KMS-11 (cell line): ENCODE measurements around the gene OR52E1.

Experiments
- H2AFZ ChIP-seq: fragments of 200-600 bp; sonication (generic); 2 replicates; pipeline ENCODE4 v1.6.1; 2016; ENCODE audit warnings: antibody characterized with exemption, mixed run types, low read depth
- H3K27ac ChIP-seq: fragments of 200-600 bp; sonication (generic); 2 replicates; pipeline ENCODE4 v1.6.1; 2016; ENCODE audit warnings: mild to moderate bottlenecking, mixed run types
- H3K27me3 ChIP-seq: fragments of 200-600 bp; sonication (generic); 2 replicates; pipeline ENCODE4 v1.6.1; 2017; ENCODE audit warnings: mild to moderate bottlenecking, low read depth, mixed run types, moderate library complexity; ENCODE audit not compliant: insufficient read depth
- H3K36me3 ChIP-seq: fragments of 200-600 bp; sonication (generic); 2 replicates; pipeline ENCODE4 v1.6.1; 2017; ENCODE audit warnings: mild to moderate bottlenecking, mixed run types; ENCODE audit not compliant: insufficient read depth
- H3K4me1 ChIP-seq: fragments of 200-600 bp; sonication (generic); 2 replicates; pipeline ENCODE4 v1.6.1; 2016; ENCODE audit warnings: mild to moderate bottlenecking, low read depth, mixed run types; ENCODE audit not compliant: poor library complexity, severe bottlenecking
- H3K4me2 ChIP-seq: fragments of 200-600 bp; sonication (generic); 2 replicates; pipeline ENCODE4 v1.7.0; 2016; ENCODE audit warnings: mild to moderate bottlenecking, mixed run types
- H3K4me3 ChIP-seq: fragments of 200-600 bp; sonication (generic); IDR thresholded peaks from 2 replicates; pipeline ENCODE4 v1.6.1; 2017; ENCODE audit warnings: low read depth, low read length, mixed read lengths; ENCODE audit not compliant: insufficient read depth
- H3K79me2 ChIP-seq: fragments of 200-600 bp; sonication (generic); 2 replicates; pipeline ENCODE4 v1.6.1; 2016; ENCODE audit warnings: low read depth, mixed run types; ENCODE audit not compliant: insufficient read depth
- H3K9ac ChIP-seq: fragments of 200-600 bp; sonication (generic); 2 replicates; pipeline ENCODE4 v1.6.1; 2016; ENCODE audit warnings: mild to moderate bottlenecking, mixed run types
- H4K20me1 ChIP-seq: fragments of 200-600 bp; sonication (generic); 2 replicates; pipeline ENCODE4 v1.6.1; 2016; ENCODE audit warnings: mild to moderate bottlenecking, mixed run types; ENCODE audit not compliant: insufficient read depth
- CTCF ChIP-seq: fragments of 200-600 bp; sonication (generic); conservative IDR thresholded peaks from 2 replicates; pipeline ENCODE4 v1.6.1; 2017; ENCODE audit warnings: low read depth, mild to moderate bottlenecking, antibody characterized with exemption, low read length, moderate library complexity, mixed read lengths

Gene OR52E1

GRCh38 chr11:5069272-5069671 is at the start of gene OR52E1:
TSS of gene OR52E1 (plus strand) at chr11:5069572.
- Histone ChIP-seq H3K27me3 (no peaks in the 10 kb centered on the region), H3K79me2 (no peaks in the 10 kb centered on the region), H3K4me1 (no peaks in the 10 kb centered on the region), H3K9ac (no peak within 1 kb of the TSS), H2AFZ (no peak within 1 kb of the TSS), H3K4me2 (no peak within 1 kb of the TSS), H3K4me3 (no peak within 1 kb of the TSS), H3K27ac (no peak within 1 kb of the TSS), H3K36me3 (no peaks in the 10 kb centered on the region), H4K20me1 (no peaks in the 10 kb centered on the region)
- no peak for TF ChIP-seq CTCF

DNA sequence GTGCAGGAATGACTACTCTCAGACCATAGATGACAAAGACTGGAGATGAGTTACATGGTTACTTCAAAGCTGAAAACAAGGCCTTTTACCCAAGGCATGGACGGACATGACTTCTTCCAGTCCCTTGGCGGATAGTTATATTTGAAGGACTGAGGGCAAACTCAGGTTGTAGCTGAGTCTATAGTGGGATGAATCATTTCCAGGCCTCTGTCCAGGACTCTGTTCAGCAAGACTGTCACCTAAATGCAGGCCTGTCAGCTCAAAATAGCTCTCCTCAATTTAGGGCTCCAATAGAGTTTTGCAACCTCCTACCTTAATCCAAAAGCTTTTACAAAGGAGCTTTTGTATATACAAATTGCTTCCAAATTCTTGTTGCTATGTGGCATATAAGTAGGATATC is 47.4 kb upstream of the OR52E1 start:
- Histone ChIP-seq H3K27ac (no peak overlapping the region), H4K20me1 (no peaks in the 10 kb centered on the region), H3K4me3 (no peak overlapping the region), H3K9ac (no peak overlapping the region), H3K4me2 (no peak overlapping the region), H3K79me2 (no peaks in the 10 kb centered on the region), H3K4me1 (no peaks in the 10 kb centered on the region), H3K27me3 (no peaks in the 10 kb centered on the region), H2AFZ (no peak overlapping the region), H3K36me3 (no peaks in the 10 kb centered on the region)
- TF ChIP-seq CTCF: no peak

GRCh38 chr11:5036669-5037068 is 32.7 kb upstream of the OR52E1 start:
- Histone ChIP-seq H4K20me1 (no peaks in the 10 kb centered on the region), H3K27ac (no peak overlapping the region), H3K4me1 (no peaks in the 10 kb centered on the region), H3K4me2 (no peak overlapping the region), H3K36me3 (no peaks in the 10 kb centered on the region), H3K27me3 (no peaks in the 10 kb centered on the region), H3K79me2 (no peaks in the 10 kb centered on the region), H3K4me3 (no peak overlapping the region), H3K9ac (no peak overlapping the region), H2AFZ (no peak overlapping the region)
- no peak for TF ChIP-seq CTCF

DNA sequence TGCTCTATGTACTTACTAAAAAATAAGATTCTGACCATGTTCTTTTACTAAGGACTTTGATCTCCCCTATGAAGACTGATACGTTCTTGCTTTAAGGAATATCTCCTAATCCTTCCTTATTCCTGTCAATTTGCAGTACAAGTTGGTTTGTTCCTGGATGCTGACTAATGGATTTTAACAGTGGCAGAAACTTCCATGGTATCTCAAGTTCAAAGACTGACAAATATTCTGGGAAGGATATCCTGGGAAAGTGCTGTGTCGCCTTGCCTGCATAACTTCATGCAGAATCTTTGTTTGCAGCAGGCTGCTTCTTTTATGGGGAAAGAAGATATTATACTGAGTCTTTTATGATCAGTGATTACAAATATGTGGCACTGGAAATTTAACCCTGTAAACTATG is 31.4 kb upstream of the OR52E1 start:
- no peak overlapping the region for H3K27ac ChIP-seq
- no peak for TF ChIP-seq CTCF

More for the DNA sequence above, 31.4 kb upstream of the OR52E1 start:
- no peaks in the 10 kb centered on the region for H3K79me2 ChIP-seq
- H3K4me3 ChIP-seq: no peak overlapping the region
- H2AFZ ChIP-seq: no peak overlapping the region
- H3K4me1 ChIP-seq: no peaks in the 10 kb centered on the region
- no peaks in the 10 kb centered on the region for H4K20me1 ChIP-seq
- no peaks in the 10 kb centered on the region for H3K36me3 ChIP-seq
- H3K9ac ChIP-seq: no peak overlapping the region
- H3K4me2 ChIP-seq: no peak overlapping the region
- no peaks in the 10 kb centered on the region for H3K27me3 ChIP-seq
